Right forelimb (tissue), 1 donor: ENCODE measurements around the gene IGSF21.
"Not testable (repeated sequence)": the region's sequence is repeated elsewhere in the genome, so short reads cannot be mapped to it uniquely, and the experiment has no call there.

Experiments
- DNase-seq: peaks from one replicate; pipeline ENCODE4 v3.0.0-alpha.2; 2018

The IGSF21 gene

DNA sequence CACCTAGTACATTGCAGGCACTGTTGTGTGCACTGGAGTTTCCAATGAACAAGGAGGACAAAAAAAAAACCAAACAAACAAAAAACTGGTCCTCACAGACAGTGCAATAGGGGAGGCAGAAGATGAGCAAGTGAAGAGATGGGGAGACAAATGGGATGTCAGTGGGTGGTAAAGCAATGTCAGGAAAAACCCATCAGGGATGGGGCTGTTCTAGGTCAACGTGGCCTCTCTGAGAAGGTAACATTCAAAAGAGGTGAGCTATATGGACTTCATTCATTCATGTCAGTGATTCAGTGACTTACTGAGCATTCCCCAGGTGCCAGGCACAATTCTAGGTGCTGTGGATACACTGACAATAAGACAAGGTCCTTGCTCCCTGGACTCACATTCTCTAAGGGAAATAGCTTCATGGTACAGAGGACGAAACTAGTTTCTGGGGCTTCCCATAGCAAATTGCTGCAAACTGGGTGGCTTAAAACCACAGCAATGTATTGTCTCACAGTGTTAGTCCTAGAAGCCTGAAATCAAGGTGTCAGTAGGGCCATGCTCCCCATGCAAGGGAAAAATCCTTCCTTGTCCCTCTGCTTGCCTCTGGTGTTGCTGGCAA lies 232.7 kb downstream of the IGSF21 start:
- DNase-seq: no peak

- DNase-seq: no peak
Measured at GRCh38 chr1:18340787-18341186, 233.2 kb downstream of the IGSF21 start.

GRCh38 chr1:18341291-18342069 lies 233.9 kb downstream of the IGSF21 start:
- no peak for DNase-seq

GRCh38 chr1:18342744-18343143 lies 235.1 kb downstream of the IGSF21 start:
- no peak for DNase-seq

DNA sequence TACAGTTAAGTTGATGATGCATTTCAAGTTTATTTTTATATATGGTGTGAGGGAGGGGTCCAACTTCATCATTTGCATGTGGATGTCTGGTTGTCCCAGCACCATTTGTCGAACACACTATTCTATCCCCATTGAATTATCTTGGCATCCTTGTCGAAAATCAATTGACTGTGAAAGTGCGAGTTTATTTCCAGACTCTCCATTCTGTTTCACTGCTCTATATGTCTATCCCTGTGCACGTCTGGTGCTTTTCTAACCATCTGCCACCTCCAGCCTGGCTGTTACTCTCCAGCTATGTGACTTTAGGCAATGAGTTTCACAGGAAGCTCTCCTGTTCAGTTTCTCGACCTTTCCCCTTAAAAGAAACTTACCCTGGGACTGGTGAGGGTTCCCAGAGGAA lies 236.0 kb downstream of the IGSF21 start:
- no peak for DNase-seq

- DNase-seq: no peak
Measured at GRCh38 chr1:18344755-18345154, 237.2 kb downstream of the IGSF21 start.

GRCh38 chr1:18347559-18347958 lies 240.0 kb downstream of the IGSF21 start:
- no peak for DNase-seq

DNA sequence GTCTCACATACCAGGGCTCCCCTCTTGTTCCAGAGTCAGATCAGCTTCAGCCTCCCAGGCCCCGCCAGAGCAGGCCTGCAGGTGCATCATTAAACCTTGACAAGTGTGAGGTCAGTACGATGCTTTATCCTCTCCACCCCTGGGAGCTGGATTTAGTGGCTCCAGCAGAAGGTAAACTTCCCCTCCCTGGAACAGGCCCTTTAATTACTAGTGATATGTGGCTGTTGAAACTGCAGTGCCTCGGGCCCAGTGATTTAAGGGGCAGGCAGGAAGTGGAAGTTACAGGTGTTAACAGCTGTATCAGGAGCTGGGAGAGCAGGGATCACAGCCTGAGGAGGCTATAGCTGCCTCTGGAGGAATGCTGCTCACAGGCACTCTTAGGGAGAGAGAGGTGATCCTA lies 240.8 kb downstream of the IGSF21 start:
- no peak for DNase-seq

DNA sequence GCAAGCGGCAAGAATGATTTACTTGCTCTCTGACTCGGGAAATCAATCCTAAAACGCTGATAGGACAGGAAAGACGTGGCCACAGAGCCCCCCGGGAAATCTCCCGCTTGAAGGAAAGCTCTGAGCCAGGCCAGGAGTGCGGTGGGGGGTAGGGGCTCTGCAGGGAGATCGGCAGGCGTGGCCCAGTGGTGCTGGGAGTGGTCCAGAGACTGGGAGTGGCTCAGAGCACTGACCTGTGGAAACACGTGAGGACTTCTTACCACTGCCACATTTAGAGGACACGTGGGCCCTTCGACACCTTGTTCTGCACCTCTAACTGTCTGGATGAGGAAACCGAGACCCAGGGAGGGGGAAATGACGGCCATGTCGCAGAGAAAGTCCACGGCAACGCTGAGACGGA lies 243.1 kb downstream of the IGSF21 start:
- DNase-seq: no peak

DNA sequence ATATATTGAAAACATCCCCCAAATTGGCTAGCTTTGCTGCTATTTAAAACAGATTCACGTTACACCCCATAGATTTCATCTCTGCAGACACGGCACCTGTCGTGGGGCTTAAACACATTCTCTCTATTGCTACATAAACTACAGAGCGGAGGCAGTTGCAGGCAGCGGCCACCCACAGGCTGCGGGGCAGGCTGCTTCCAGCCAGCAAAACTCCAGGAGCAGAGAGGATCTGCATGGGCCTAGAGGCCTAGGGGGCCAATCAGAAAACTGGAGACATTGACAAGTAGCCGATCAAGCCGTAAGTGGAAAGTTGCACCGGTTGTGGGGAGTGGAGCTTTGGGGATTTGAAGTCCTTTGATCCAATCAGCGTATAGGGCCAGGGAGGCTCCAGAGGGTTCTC lies 244.1 kb downstream of the IGSF21 start:
- no peak for DNase-seq

- DNase-seq: no peak
Measured at GRCh38 chr1:18352636-18353265, 245.2 kb downstream of the IGSF21 start.

GRCh38 chr1:18353528-18353927 lies 245.9 kb downstream of the IGSF21 start:
- no peak for DNase-seq

DNA sequence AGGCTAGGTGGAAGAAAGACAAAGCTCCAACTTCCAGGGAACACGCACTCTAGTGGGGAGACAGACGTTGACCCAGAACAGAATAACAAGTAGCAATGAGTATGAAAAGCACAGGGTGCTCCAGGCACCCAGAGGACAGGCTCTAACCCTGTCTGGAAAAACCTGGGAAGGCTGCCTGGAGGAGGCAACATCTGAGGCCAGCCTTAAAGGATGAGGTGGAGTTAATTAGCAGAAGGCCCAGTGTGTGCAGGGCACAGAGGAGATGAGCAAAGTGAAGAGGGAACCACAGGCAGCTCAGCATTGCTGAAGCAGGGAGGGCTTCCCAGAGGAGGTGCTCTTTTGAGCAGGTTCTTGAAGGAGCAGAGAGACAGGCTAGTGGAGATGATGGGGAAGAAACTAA lies 246.4 kb downstream of the IGSF21 start:
- DNase-seq: no peak

- no peak for DNase-seq
Measured at GRCh38 chr1:18354612-18355011, 247.0 kb downstream of the IGSF21 start.

GRCh38 chr1:18357622-18358230 lies 250.1 kb downstream of the IGSF21 start:
- DNase-seq: no peak

- DNase-seq: no peak
Measured at GRCh38 chr1:18358600-18358999, 251.0 kb downstream of the IGSF21 start.

DNA sequence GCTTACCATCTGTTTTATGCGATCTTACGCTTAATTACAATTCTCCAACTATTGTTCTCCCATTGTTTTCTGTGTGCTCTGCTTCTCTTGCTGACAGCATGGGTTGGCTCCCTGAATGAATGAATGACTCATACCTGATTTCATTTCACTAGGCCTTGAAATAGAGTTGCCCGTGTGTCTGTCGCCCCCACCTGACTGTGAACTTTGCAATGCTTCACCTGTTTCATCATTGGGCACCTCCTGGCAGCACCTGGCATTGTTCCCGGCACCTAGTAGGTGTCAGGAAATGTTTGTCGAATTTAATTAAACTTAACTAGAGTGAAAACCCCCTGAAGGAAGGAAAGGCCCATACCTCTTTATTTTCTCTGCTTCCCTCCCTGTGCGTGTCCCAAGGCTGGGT lies 252.7 kb downstream of the IGSF21 start:
- DNase-seq: no peak

DNA sequence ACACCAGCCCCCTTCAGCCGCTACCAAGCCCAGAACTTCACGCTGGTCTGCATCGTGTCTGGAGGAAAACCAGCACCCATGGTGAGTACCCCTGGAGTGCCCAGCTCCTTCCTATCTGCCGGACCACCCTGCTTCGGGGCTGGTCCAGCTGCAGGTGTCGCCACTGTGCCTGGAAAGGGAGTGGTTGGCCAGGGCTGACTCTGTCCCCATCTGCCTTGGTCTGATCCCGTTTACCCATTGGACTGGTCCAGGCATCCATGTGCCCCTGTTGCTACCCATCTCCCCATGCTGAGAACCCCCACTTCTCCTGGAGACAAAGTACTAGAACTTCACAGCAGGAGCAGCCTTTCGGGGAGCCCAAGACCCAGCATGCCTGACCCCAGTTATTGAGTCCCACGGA lies 254.6 kb downstream of the IGSF21 start:
- DNase-seq: no peak

- no peak for DNase-seq
Measured at GRCh38 chr1:18363436-18363835, 255.8 kb downstream of the IGSF21 start.

DNA sequence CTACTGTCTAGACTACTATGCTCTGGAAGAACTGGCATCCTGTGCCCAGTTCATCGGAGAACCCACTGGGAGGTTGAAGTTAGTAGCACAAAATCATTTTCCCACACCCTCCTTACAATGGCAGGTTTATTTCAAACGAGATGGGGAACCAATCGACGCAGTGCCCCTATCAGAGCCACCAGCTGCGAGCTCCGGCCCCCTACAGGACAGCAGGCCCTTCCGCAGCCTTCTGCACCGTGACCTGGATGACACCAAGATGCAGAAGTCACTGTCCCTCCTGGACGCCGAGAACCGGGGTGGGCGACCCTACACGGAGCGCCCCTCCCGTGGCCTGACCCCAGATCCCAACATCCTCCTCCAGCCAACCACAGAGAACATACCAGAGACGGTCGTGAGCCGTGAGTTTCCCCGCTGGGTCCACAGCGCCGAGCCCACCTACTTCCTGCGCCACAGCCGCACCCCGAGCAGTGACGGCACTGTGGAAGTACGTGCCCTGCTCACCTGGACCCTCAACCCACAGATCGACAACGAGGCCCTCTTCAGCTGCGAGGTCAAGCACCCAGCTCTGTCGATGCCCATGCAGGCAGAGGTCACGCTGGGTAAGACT lies 257.6 kb downstream of the IGSF21 start:
- DNase-seq: no peak

GRCh38 chr1:18372505-18372904 lies 264.9 kb downstream of the IGSF21 start:
- DNase-seq: not testable (repeated sequence)

GRCh38 chr1:18373151-18373550 lies 265.6 kb downstream of the IGSF21 start:
- no peak for DNase-seq

- no peak for DNase-seq
Measured at GRCh38 chr1:18373882-18374493, 266.4 kb downstream of the IGSF21 start.
